A549 (cell line): Measurements from ENCODE around the gene SLAMF8. TPM values are rescaled to one million over a fixed set of nuclear protein-coding genes. Genes with fewer than 3 reads are reported as not detected.

Experiments used
- ATAC-seq, 2 experiments: fragments of 200-7000 bp in 1 of 2; fragments of >200 bp in 1 of 2; cut with Nextera tagmentation in 1 of 2; cut with Tn5 transposase in 1 of 2; 3 replicates each; pipeline versions ENCODE4 v1.8.0 to v1.9.1; 2018 to 2020; ENCODE audit warnings: mild to moderate bottlenecking in 1 of 2, moderate library complexity in 1 of 2
- CTCF ChIA-PET: fragments of 300-600 bp; sonication (Branson Sonifier 250); formaldehyde crosslinking; extraction: SDS; loops from one replicate; lab custom pipeline; 2021; ENCODE audit warnings: antibody characterized with exemption, inconsistent platforms; lab: Yijun Ruan, JAX
- POLR2A ChIA-PET: fragments of 350-600 bp; formaldehyde crosslinking; extraction: SDS; loops from one replicate; lab custom pipeline; 2021; ENCODE audit warnings: antibody characterized with exemption, inconsistent platforms; lab: Yijun Ruan, JAX
- DNase-seq, 2 experiments: peaks; one replicate each; pipeline versions ENCODE4 v3.0.0 to v3.0.0-alpha.2; 2011 to 2016; ENCODE audit warnings: low read depth in 1 of 2, low spot score in 1 of 2
- FAIRE-seq: peaks from 2 replicates; lab custom pipeline; 2011; peaks lifted over from hg19 to GRCh38; lab: Jason Lieb, UNC
- H3K27ac ChIP-seq, 2 experiments: fragments of >200 bp; sonication (Bioruptor Twin); formaldehyde crosslinking; 3 replicates each; pipeline ENCODE4 v1.5.1; 2016 to 2017
- H3K4me1 ChIP-seq: fragments of >200 bp; sonication (Bioruptor Twin); formaldehyde crosslinking; 3 replicates; pipeline ENCODE4 v1.6.1; 2016
- H3K4me2 ChIP-seq: fragments of >200 bp; sonication (Bioruptor Twin); formaldehyde crosslinking; 3 replicates; pipeline ENCODE4 v1.6.1; 2016
- H3K4me3 ChIP-seq: fragments of >200 bp; sonication (Bioruptor Twin); formaldehyde crosslinking; 3 replicates; pipeline ENCODE4 v1.5.1; 2016
- H3K9me3 ChIP-seq: fragments of >200 bp; sonication (Bioruptor Twin); formaldehyde crosslinking; 3 replicates; pipeline ENCODE4 v1.6.1; 2016
- ATOH8 ChIP-seq: fragments of 250-450 bp; sonication (Bioruptor Pico); IDR thresholded peaks from 2 replicates; pipeline ENCODE4 v1.5.0; 2020; ENCODE audit warnings: low read depth, mild to moderate bottlenecking, moderate library complexity
- BCL3 ChIP-seq: fragments of >200 bp; sonication (Bioruptor Twin); formaldehyde crosslinking; IDR thresholded peaks from 3 replicates; pipeline ENCODE4 v1.6.1; 2016
- CBX2 ChIP-seq: fragments of 200-600 bp; sonication (generic); IDR thresholded peaks from 2 replicates; pipeline ENCODE4 v1.6.1; 2016; ENCODE audit warnings: low read depth, mild to moderate bottlenecking, borderline replicate concordance
- CEBPB ChIP-seq, 2 experiments: fragments of >200 bp in 1 of 2; sonication (Bioruptor Twin) in 1 of 2; formaldehyde crosslinking in 1 of 2; IDR thresholded peaks; 2 replicates each; pipeline ENCODE4 v1.6.1; 2012 to 2016
- EHMT2 ChIP-seq: fragments of 200-600 bp; sonication (generic); IDR thresholded peaks from 2 replicates; pipeline ENCODE4 v1.6.1; 2016; ENCODE audit warnings: antibody characterized with exemption, low read depth, mild to moderate bottlenecking, moderate library complexity
- EP300 ChIP-seq, 2 experiments: fragments of >200 bp; sonication (Bioruptor Twin); formaldehyde crosslinking; IDR thresholded peaks; 2 replicates in 1 of 2; 3 replicates in 1 of 2; pipeline ENCODE4 v1.6.1; 2016 to 2017
- FOSL2 ChIP-seq, 2 experiments: fragments of 450-650 bp in 1 of 2; fragments of >200 bp in 1 of 2; sonication (Bioruptor Twin) in 1 of 2; formaldehyde crosslinking; IDR thresholded peaks; 2 replicates each; pipeline versions ENCODE4 v1.5.0 to v1.6.1; 2016 to 2020; ENCODE audit warnings: mild to moderate bottlenecking in 1 of 2, moderate library complexity in 1 of 2
- GATA3 ChIP-seq: IDR thresholded peaks from 2 replicates; pipeline ENCODE4 v1.6.1; 2012; ENCODE audit warnings: borderline replicate concordance
- HDAC2 ChIP-seq: fragments of 200-600 bp; sonication (generic); IDR thresholded peaks from 2 replicates; pipeline ENCODE4 v1.6.1; 2016
- HES2 ChIP-seq: fragments of >200 bp; sonication (Bioruptor Twin); formaldehyde crosslinking; IDR thresholded peaks from 2 replicates; pipeline ENCODE4 v1.6.1; 2016
- HEYL ChIP-seq: fragments of 250-450 bp; sonication (Bioruptor Pico); IDR thresholded peaks from 2 replicates; pipeline ENCODE4 v1.8.0; 2021; ENCODE audit warnings: mild to moderate bottlenecking, moderate library complexity
- HOXA7 ChIP-seq: fragments of 250-450 bp; sonication (Bioruptor Pico); IDR thresholded peaks from 2 replicates; pipeline ENCODE4 v1.5.0; 2020; ENCODE audit warnings: mild to moderate bottlenecking, moderate library complexity
- HOXB13 ChIP-seq: fragments of 250-450 bp; sonication (Bioruptor Pico); IDR thresholded peaks from 2 replicates; pipeline ENCODE4 v1.5.0; 2020; ENCODE audit warnings: low read depth, mild to moderate bottlenecking, moderate library complexity
- HOXB5 ChIP-seq: fragments of 250-450 bp; sonication (Bioruptor Pico); IDR thresholded peaks from 2 replicates; pipeline ENCODE4 v1.5.0; 2020; ENCODE audit warnings: mild to moderate bottlenecking, moderate library complexity
- JUN ChIP-seq, 2 experiments: fragments of >200 bp; sonication (Bioruptor Twin); formaldehyde crosslinking; IDR thresholded peaks; 2 replicates in 1 of 2; 3 replicates in 1 of 2; pipeline ENCODE4 v1.6.1; 2016 to 2017
- JUNB ChIP-seq: fragments of >200 bp; sonication (Bioruptor Twin); formaldehyde crosslinking; IDR thresholded peaks from 2 replicates; pipeline ENCODE4 v1.6.1; 2016
- KDM5A ChIP-seq: fragments of 200-600 bp; sonication (generic); IDR thresholded peaks from 2 replicates; pipeline ENCODE4 v1.6.1; 2016; ENCODE audit warnings: antibody characterized with exemption, mild to moderate bottlenecking
- MAFK ChIP-seq: fragments of 450-650 bp; IDR thresholded peaks from 2 replicates; pipeline ENCODE4 v1.6.1; 2014; ENCODE audit not compliant: partially characterized antibody
- MAX ChIP-seq: IDR thresholded peaks from 2 replicates; pipeline ENCODE4 v1.6.1; 2012
- MYC ChIP-seq: IDR thresholded peaks from 2 replicates; pipeline ENCODE4 v1.6.1; 2012; ENCODE audit warnings: mild to moderate bottlenecking, inconsistent platforms, low read length, improper control_type of control experiment, borderline replicate concordance
- NFE2L2 ChIP-seq: fragments of 150-350 bp; conservative IDR thresholded peaks from 2 replicates; pipeline ENCODE4 v1.6.1; 2014; ENCODE audit warnings: low read length
- NPAS2 ChIP-seq: fragments of 250-450 bp; sonication (Bioruptor Pico); IDR thresholded peaks from 2 replicates; pipeline ENCODE4 v1.8.0; 2022; ENCODE audit warnings: mild to moderate bottlenecking, moderate library complexity, borderline replicate concordance
- PHF8 ChIP-seq: fragments of 200-600 bp; sonication (generic); IDR thresholded peaks from 2 replicates; pipeline ENCODE4 v1.6.1; 2016; ENCODE audit warnings: low read depth, mild to moderate bottlenecking, antibody characterized with exemption, moderate library complexity, borderline replicate concordance
- POLR2AphosphoS2 ChIP-seq: conservative IDR thresholded peaks from 2 replicates; pipeline ENCODE4 v1.6.1; 2012; ENCODE audit warnings: low read length, improper control_type of control experiment, inconsistent platforms
- RAD21 ChIP-seq, 2 experiments: fragments of >200 bp in 1 of 2; sonication (Bioruptor Twin) in 1 of 2; formaldehyde crosslinking in 1 of 2; IDR thresholded peaks in 1 of 2; conservative IDR thresholded peaks in 1 of 2; 2 replicates in 1 of 2; 3 replicates in 1 of 2; pipeline ENCODE4 v1.6.1; 2012 to 2018; ENCODE audit warnings: inconsistent platforms in 1 of 2
- RARB ChIP-seq: fragments of 250-450 bp; sonication (Bioruptor Pico); IDR thresholded peaks from 2 replicates; pipeline ENCODE4 v1.8.0; 2021; ENCODE audit warnings: mild to moderate bottlenecking, moderate library complexity
- RCOR1 ChIP-seq: fragments of 150-350 bp; IDR thresholded peaks from 2 replicates; pipeline ENCODE4 v1.6.1; 2014; ENCODE audit warnings: antibody characterized with exemption, low read length, low read depth
- RFX5 ChIP-seq: fragments of 450-650 bp; IDR thresholded peaks from 2 replicates; pipeline ENCODE4 v1.7.1; 2014; ENCODE audit warnings: antibody characterized with exemption, mild to moderate bottlenecking, moderate library complexity
- SMC3 ChIP-seq: fragments of >200 bp; sonication (Bioruptor Twin); formaldehyde crosslinking; IDR thresholded peaks from 3 replicates; pipeline ENCODE4 v1.6.1; 2018; ENCODE audit warnings: inconsistent platforms
- SREBF2 ChIP-seq: fragments of 450-650 bp; IDR thresholded peaks from 2 replicates; pipeline ENCODE4 v1.6.1; 2014; ENCODE audit warnings: mild to moderate bottlenecking, moderate library complexity
- USF2 ChIP-seq: fragments of 450-650 bp; IDR thresholded peaks from 2 replicates; pipeline ENCODE4 v1.6.1; 2014; ENCODE audit warnings: antibody characterized with exemption
- WGBS: methylation state at CpG from one replicate; pipeline ENCODE4 v1.1.6; 2017; ENCODE audit errors: missing lambda C conversion rate; 5-methylcytosine and 5-hydroxymethylcytosine counted together
- polyA plus RNA-seq, 4 experiments: library from polyadenylated mRNA; depleted of rRNA in 3 of 4; stranded (reverse); fragments of >200 nt; fragmentation: RNase III in 1 of 4; extraction: RNeasy Plus Mini Kit Qiagen cat#74134 plus additional on column Dnase treatment in 1 of 4; gene quantifications; 2 replicates in 3 of 4; 3 replicates in 1 of 4; pipeline ENCODE4 v1.2.3, GENCODE V29; 2011 to 2017

The SLAMF8 gene
- polyA plus RNA-seq, 2 of the 4 experiments (the other 2 are of a cell fraction), result not detected

- no peak for TF ChIP-seq HOXB13 (CRISPR knock-in tag)
- TF ChIP-seq MAX, result 0 out of 2 replicates have a peak, but pooled peaks have one; percentile 6
- TF ChIP-seq, all 56 proteins: peak for 1
- no peak for DNase-seq
- H3K9me3 ChIP-seq, result no peaks in the 10 kb centered on the region
- no peak overlapping the region for H3K4me3 ChIP-seq
- WGBS, result 89% methylated on average over 3 of the region's 3 CpGs
- H3K27ac ChIP-seq, result peak overlapping the region; percentile 47 to 70
- CTCF ChIA-PET, result interaction anchor here (0.9 to 5.8 kb wide), 6 partner anchors 11 to 137 kb away, joined by 3 to 64 read pairs (median 6); partner anchors contain the start of genes DUSP23 and FCRL6
- H3K4me2 ChIP-seq, result peak overlapping the region; percentile 51
- POLR2A ChIA-PET, result no interaction called here
- H3K4me1 ChIP-seq, result peaks cover 39% of the 10 kb centered on the region
- no peak for FAIRE-seq
- no peak for ATAC-seq
Measured at GRCh38 chr1:159880430-159880829, 53.8 kb downstream of the SLAMF8 start.

- CTCF ChIA-PET, result interaction anchor here (0.6 to 5.8 kb wide), 7 partner anchors 9 to 125 kb away, joined by 3 to 64 read pairs (median 4); partner anchors contain the start of genes DUSP23 and FCRL6
- Histone ChIP-seq H3K4me2 (peak overlapping the region; percentile 62), H3K4me3 (no peak overlapping the region), H3K9me3 (no peaks in the 10 kb centered on the region), H3K27ac (peak overlapping the region; percentile 53 to 70)
- POLR2A ChIA-PET, result interaction anchor here (1.1 kb wide), 1 partner anchor 101 kb away, joined by 3 read pairs; the partner anchor contains the start of gene DUSP23
- WGBS, result 34% methylated on average over 6 of the region's 6 CpGs
- DNase-seq (peak; percentile 90 to 95), ATAC-seq (peak; percentile 94), FAIRE-seq (peak; percentile 54)
- no peak for TF ChIP-seq RFX5
- no peak for TF ChIP-seq HEYL (CRISPR knock-in tag)
- no peak for TF ChIP-seq BCL3
- no peak for TF ChIP-seq KDM5A
- TF ChIP-seq NFE2L2, result no peak
- 0 out of 5 replicates have a peak, but pooled peaks of 1 of the 2 experiments have one; percentile 2 for TF ChIP-seq RAD21 (conservative IDR thresholded peaks at IDR 0.05 in 1 of 2, IDR thresholded peaks at IDR 0.05 in 1 of 2)
- no peak for TF ChIP-seq HOXB5 (CRISPR knock-in tag)
- 0 out of 3 replicates have a peak, but pooled peaks have one; percentile 7 for TF ChIP-seq SMC3
- TF ChIP-seq HOXA7 (CRISPR knock-in tag), result no peak
- no peak for TF ChIP-seq HDAC2
- no peak for TF ChIP-seq RCOR1
- TF ChIP-seq HES2, result peak; percentile 15; the same call in 1 of the 2 replicates
- TF ChIP-seq FOSL2 (IDR thresholded peaks at IDR 0.05), result peak; percentile 75
- TF ChIP-seq FOSL2 (CRISPR knock-in tag; IDR thresholded peaks at IDR 0.05), result peak; percentile 90
- no peak for TF ChIP-seq PHF8
- TF ChIP-seq RARB (CRISPR knock-in tag), result no peak
- no peak for TF ChIP-seq CBX2
- no peak for TF ChIP-seq ATOH8 (CRISPR knock-in tag)
- TF ChIP-seq JUNB, result peak; percentile 62
- peak; percentile 82; the same call in 1 of the 2 replicates for TF ChIP-seq MYC
- TF ChIP-seq MAFK, result no peak
- no peak; a peak in 1 of 4 replicates for TF ChIP-seq CEBPB (IDR thresholded peaks at IDR 0.05)
- TF ChIP-seq JUN (IDR thresholded peaks at IDR 0.05), result peak in 1 of 2 experiments; percentile 60; a peak in 1 of 5 replicates
- peak; percentile 92 for TF ChIP-seq MAX
- TF ChIP-seq POLR2AphosphoS2, result no peak
- TF ChIP-seq EHMT2, result no peak
- no peak for TF ChIP-seq NPAS2 (CRISPR knock-in tag)
- peak; percentile 2; the same call in 1 of the 2 replicates for TF ChIP-seq USF2
- peak; percentile 26; the same call in 1 of the 2 replicates for TF ChIP-seq GATA3
- TF ChIP-seq EP300 (IDR thresholded peaks at IDR 0.05), result 0 out of 5 replicates have a peak, but pooled peaks of 1 of the 2 experiments have one; percentile 17
- no peak for TF ChIP-seq SREBF2
- TF ChIP-seq, all 56 proteins: peak for 11
- peaks cover 39% of the 10 kb centered on the region for H3K4me1 ChIP-seq
Measured at GRCh38 chr1:159881622-159882526, 55.2 kb downstream of the SLAMF8 start.
